Pancreas (tissue), 10 donors: ENCODE results near the gene AMH. TPM values are rescaled to one million over a fixed set of nuclear protein-coding genes. Genes with fewer than 3 reads are reported as not detected.

Experiments
- ATAC-seq, 4 donors: fragments of 200-7000 bp; cut with Tn5 transposase; one replicate each; pipeline versions ENCODE4 v1.8.0 to v1.9.1; 2020; ENCODE audit warnings: mild to moderate bottlenecking in 4 of 4, moderate library complexity in 4 of 4
- DNase-seq, 6 donors: peaks; one replicate each; pipeline ENCODE4 v3.0.0-alpha.2; 2020
- FAIRE-seq: peaks from 2 replicates; lab custom pipeline; 2012; peaks lifted over from hg19 to GRCh38; lab: Jason Lieb, UNC
- H3K27ac ChIP-seq, 4 donors: fragments of 200-600 bp; sonication (generic); 1 replicate in 3 of 4; 2 replicates in 1 of 4; pipeline versions ENCODE4 v1.5.0 to v1.8.0; 2020
- H3K27me3 ChIP-seq, 4 donors: fragments of 200-600 bp; one replicate each; pipeline ENCODE4 v1.8.0; 2021
- H3K36me3 ChIP-seq, 3 donors: fragments of 200-600 bp; sonication (generic) in 1 of 3; one replicate each; pipeline versions ENCODE4 v1.5.0 to v1.8.0; 2020 to 2021
- H3K4me1 ChIP-seq, 3 donors: fragments of 200-600 bp; one replicate each; pipeline ENCODE4 v1.8.0; 2021
- H3K4me3 ChIP-seq, 4 donors: fragments of 200-600 bp; sonication (generic) in 2 of 4; one replicate each; pipeline versions ENCODE4 v1.5.0 to v1.8.0; 2020 to 2021
- H3K9me3 ChIP-seq, 4 donors: fragments of 200-600 bp; one replicate each; pipeline ENCODE4 v1.8.0; 2021
- WGBS, 2 donors: extraction: QIAGEN DNeasy Blood & Tissue Kit; methylation state at CpG; one replicate each; pipeline ENCODE4 v1.1.7; 2013; 5-methylcytosine and 5-hydroxymethylcytosine counted together
- intact Hi-C, 3 donors: fragments of 100-400 bp; cut with DNase I; formaldehyde crosslinking; loops; one replicate each; pipeline versions ENCODE4 v1.11.1 to v1.14.2; 2022
- polyA plus RNA-seq, 2 donors: library from polyadenylated mRNA; stranded (reverse); fragments of 200-250 nt; gene quantifications; one replicate each; pipeline ENCODE4 v1.2.3, GENCODE V29; 2013
- total RNA-seq, 6 donors: library from RNA; stranded (reverse); fragmentation: NEBNext Ultra II Directional in 4 of 6; extraction: Animal tissue kit (Norgen Biotek cat#: 25700) in 4 of 6; gene quantifications; one replicate each; pipeline versions ENCODE4 v1.2.1 to v1.2.4, GENCODE V29; 2021 to 2023
- TF ChIP-seq, protein P1 (sequence below), 4 donors: fragments of 200-600 bp; sonication (generic) in 3 of 4; IDR thresholded peaks; one replicate each; pipeline versions ENCODE4 v1.5.0 to v1.8.0; 2021; ENCODE audit warnings: antibody characterized with exemption in 4 of 4
- donor health status: healthy with polysubstance abuse.
- donor health status: DM: no; HTN: no; CAD: no; lungs with moderate emphysema.
- donor health status: DM: no; HTN: no; CAD: no.
- donor health status: control.
- donor health status: control.
- donor health status: Bipolar disorder and iron deficiency.
- donor health status: DM: yes; HTN: yes; CAD: no.
- donor health status: DM: no; HTN: no; CAD: no.
- donor health status: DM: no; HTN: no; CAD: no.
- donor health status: DM: yes; HTN: yes; CAD: no.

AMH gene
- total and polyA plus RNA-seq, 8 donors, result 1.4 to 9.5 (median 2.4) TPM

DNA sequence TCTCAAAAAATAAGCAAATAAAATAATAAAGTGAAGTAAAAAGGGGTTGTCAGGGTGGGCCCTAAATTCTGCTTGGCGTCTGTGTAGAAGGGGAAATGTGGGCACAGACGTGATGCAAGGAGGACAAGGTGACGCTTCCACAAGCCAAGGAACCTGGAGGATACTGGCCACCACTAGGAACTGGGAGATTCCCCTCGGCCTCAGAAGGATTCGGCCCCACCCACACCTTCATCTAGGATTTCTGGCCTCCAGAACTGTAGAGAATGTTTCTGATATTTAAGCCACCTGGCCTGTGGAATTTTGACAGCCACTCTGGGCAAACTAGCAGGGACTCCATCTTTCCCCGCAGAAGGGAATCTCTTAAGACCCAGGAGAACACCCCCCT is 14.1 kb upstream of the AMH start:
- Histone ChIP-seq H3K27ac (peak overlapping the region; percentile 96 to 100 (median 98)), H3K36me3 (peaks cover 0 to 20% (median 4%) of the 10 kb centered on the region in 3 donors), H3K9me3 (no peaks in the 10 kb centered on the region), H3K27me3 (no peaks in the 10 kb centered on the region), H3K4me3 (peak overlapping the region; percentile 82 to 96 (median 94)), H3K4me1 (peaks cover 12 to 34% (median 29%) of the 10 kb centered on the region in 3 donors)
- no peak for FAIRE-seq
- DNase-seq, result no peak
- WGBS, 2 donors, result 34 to 46% methylated on average over 6 of the region's 6 CpGs
- ATAC-seq, result no peak
- intact Hi-C loops, result loop anchor here in 1 of 3 donors (5.0 to 10.0 kb wide), 2 partner anchors 37 to 80 kb away; partner anchors contain the start of gene AP3D1
- TF ChIP-seq, protein P1, sequence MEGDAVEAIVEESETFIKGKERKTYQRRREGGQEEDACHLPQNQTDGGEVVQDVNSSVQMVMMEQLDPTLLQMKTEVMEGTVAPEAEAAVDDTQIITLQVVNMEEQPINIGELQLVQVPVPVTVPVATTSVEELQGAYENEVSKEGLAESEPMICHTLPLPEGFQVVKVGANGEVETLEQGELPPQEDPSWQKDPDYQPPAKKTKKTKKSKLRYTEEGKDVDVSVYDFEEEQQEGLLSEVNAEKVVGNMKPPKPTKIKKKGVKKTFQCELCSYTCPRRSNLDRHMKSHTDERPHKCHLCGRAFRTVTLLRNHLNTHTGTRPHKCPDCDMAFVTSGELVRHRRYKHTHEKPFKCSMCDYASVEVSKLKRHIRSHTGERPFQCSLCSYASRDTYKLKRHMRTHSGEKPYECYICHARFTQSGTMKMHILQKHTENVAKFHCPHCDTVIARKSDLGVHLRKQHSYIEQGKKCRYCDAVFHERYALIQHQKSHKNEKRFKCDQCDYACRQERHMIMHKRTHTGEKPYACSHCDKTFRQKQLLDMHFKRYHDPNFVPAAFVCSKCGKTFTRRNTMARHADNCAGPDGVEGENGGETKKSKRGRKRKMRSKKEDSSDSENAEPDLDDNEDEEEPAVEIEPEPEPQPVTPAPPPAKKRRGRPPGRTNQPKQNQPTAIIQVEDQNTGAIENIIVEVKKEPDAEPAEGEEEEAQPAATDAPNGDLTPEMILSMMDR (IDR thresholded peaks at IDR 0.05), result no peak

DNA sequence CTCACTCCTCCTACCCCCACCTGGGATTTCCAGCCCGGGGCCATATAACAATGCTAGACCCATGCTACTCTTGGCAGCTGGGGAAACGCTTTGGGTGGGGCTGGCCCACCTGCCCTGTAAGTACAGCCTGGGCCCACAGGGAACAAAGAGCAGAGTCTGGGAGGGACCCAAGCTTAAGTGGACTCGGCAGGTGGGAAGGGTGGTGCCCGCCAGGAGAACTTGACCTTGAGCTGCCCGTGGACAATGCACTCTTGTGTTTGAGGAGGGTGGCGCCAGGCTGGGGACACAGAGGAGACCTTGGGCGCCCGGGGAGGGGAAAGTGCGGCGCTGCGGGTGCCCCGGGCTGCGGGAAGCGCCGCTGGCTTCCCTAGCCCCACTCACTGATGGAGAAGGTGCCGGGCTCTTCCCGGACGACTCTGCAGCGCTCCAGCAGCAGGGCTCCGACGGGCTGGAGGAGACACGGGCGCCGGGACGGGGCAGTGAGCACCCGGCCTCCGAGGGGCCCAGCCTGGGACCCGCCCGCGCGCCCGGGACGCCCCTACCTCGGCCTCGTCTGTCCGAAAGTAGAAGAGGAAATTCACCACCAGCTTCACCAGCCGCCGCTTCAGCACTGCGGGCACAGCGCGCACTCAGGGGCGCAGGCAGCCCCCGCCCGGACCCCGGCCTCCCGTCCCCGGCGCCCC is 13.6 kb upstream of the AMH start:
- FAIRE-seq (no peak), ATAC-seq (peak; percentile 6 to 50 (median 28)), DNase-seq (peak in 4 of 6 donors; percentile 76 to 80 (median 78))
- H3K4me3 ChIP-seq, result peak overlapping the region; percentile 82 to 96 (median 94)
- peaks cover 12 to 37% (median 30%) of the 10 kb centered on the region in 3 donors for H3K4me1 ChIP-seq
- WGBS, 2 donors, result 0 to 1% methylated on average over 34 to 48 of the region's 48 CpGs
- no peaks in the 10 kb centered on the region for H3K27me3 ChIP-seq
- intact Hi-C loops, result loop anchor here in 1 of 3 donors (5.0 to 10.0 kb wide), 2 partner anchors 37 to 81 kb away; partner anchors contain the start of gene AP3D1
- no peaks in the 10 kb centered on the region for H3K9me3 ChIP-seq
- H3K27ac ChIP-seq, result peak overlapping the region; percentile 96 to 100 (median 98)
- H3K36me3 ChIP-seq, result peaks cover 0 to 15% (median 0%) of the 10 kb centered on the region in 3 donors
- TF ChIP-seq, protein P1 (IDR thresholded peaks at IDR 0.05), result no peak

DNA sequence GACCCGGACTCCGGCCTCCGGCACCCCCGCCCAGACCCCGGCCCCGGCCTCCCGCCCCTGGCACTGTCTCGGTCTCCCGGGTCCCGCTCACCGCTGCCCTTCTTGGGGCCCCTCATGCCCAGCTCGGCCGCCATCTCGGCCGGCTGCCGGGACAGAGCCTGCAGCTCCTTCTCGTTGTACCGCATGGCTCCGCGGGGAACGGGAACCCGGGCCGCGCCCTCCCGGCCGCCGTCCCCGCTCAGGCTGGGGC is 13.1 kb upstream of the AMH start:
- Histone ChIP-seq H3K36me3 (peaks cover 0 to 10% (median 0%) of the 10 kb centered on the region in 3 donors), H3K9me3 (no peaks in the 10 kb centered on the region), H3K27me3 (no peaks in the 10 kb centered on the region), H3K4me3 (peak overlapping the region; percentile 82 to 96 (median 94)), H3K27ac (peak overlapping the region; percentile 96 to 100 (median 98)), H3K4me1 (peaks cover 12 to 42% (median 33%) of the 10 kb centered on the region in 3 donors)
- ATAC-seq (no peak), DNase-seq (no peak), FAIRE-seq (no peak)
- 0% methylated on average over 21 to 28 of the region's 28 CpGs for WGBS, 2 donors
- TF ChIP-seq, protein P1 (IDR thresholded peaks at IDR 0.05), result no peak
- intact Hi-C loops, result loop anchor here in 1 of 3 donors (5.0 to 10.0 kb wide), 2 partner anchors 36 to 81 kb away; partner anchors contain the start of gene AP3D1

DNA sequence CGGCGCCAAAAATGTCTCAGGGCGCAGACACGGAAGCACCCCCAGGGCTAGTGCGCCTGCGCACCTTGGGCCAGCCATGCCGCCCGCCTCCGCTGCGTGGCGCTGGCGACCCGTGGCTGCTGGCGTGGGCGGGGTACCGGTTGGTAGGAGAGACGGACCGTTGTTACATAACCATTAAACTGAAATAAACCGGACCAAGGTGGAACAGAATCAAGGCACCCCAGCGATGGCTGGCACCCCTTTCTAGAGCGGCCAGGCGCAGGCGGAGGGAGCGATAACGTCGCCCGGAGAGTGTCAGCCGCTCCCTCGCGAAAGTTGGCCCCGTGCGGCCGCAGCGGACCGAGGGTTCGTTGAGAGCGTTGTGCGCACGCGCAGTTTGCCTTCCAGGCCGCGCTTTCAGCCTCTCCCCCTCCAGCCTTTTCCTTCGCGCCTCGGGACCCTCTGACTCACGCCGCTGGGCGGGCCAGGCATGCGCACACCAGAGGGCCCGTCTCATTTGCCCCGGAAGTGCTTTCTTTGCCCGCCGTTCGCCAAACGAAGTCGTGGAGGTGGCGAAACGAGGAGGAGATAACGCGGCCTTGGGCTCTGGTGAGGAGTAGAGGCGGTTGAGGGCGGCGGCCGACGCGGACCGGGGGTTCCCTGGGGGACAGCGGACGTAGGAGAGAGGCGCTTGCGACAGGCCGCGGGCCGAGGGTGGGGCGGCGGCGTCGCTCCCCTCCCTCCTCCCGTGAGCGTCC is 12.6 kb upstream of the AMH start, which contains the start of the genes PLEKHJ1 and SF3A2:
PLEKHJ1 (minus strand) TSS at position 16 of the 737 bp plus-strand sequence. CDS start 81 bp downstream, outside the sequence.
SF3A2 (plus strand) TSS at position 511 of the 737 bp plus-strand sequence. CDS start 6,595 bp downstream, outside the sequence.
- peak; percentile 86 to 94 (median 87) for ATAC-seq
- peak within 1 kb of the TSS; percentile 96 to 100 (median 98) for H3K27ac ChIP-seq
- FAIRE-seq, result no peak
- no peaks in the 10 kb centered on the region for H3K27me3 ChIP-seq
- WGBS, 2 donors, result 0 to 1% methylated on average over 63 to 80 of the region's 80 CpGs
- peaks cover 0 to 10% (median 0%) of the 10 kb centered on the region in 3 donors for H3K36me3 ChIP-seq
- peaks cover 12 to 44% (median 36%) of the 10 kb centered on the region in 3 donors for H3K4me1 ChIP-seq
- peak within 1 kb of the TSS; percentile 82 to 96 (median 94) for H3K4me3 ChIP-seq
- DNase-seq, result peak; percentile 95 to 100 (median 98)
- H3K9me3 ChIP-seq, result no peaks in the 10 kb centered on the region
- intact Hi-C loops, result loop anchor here in 1 of 3 donors (5.0 to 10.0 kb wide), 2 partner anchors 36 to 82 kb away; partner anchors contain the start of gene AP3D1
- TF ChIP-seq, protein P1 (IDR thresholded peaks at IDR 0.05), result peak; percentile 95 to 99 (median 98)
